Kidney (tissue), 14 donors: Measurements from ENCODE around the gene OSER1. TPM values are rescaled to one million over a fixed set of nuclear protein-coding genes. Genes with fewer than 3 reads are reported as not detected.

ENCODE experiments used
- DNase-seq, 5 donors: peaks; one replicate each; pipeline ENCODE4 v3.0.0-alpha.2; 2013 to 2020
- FAIRE-seq: peaks from 2 replicates; lab custom pipeline; 2012; peaks lifted over from hg19 to GRCh38; lab: Jason Lieb, UNC
- H3K27ac ChIP-seq, 2 donors: one replicate each; pipeline ENCODE4 v1.7.0; 2013; ENCODE audit warnings: low read depth in 2 of 2, low read length in 2 of 2, inconsistent platforms in 1 of 2
- H3K27me3 ChIP-seq: one replicate; pipeline ENCODE4 v1.7.1; 2013; ENCODE audit warnings: low read length, inconsistent platforms; ENCODE audit not compliant: control insufficient read depth, insufficient read depth
- H3K36me3 ChIP-seq, 3 donors: one replicate each; pipeline versions ENCODE4 v1.7.0 to v1.7.1; 2013; ENCODE audit warnings: low read length in 3 of 3, control low read depth in 1 of 3, inconsistent platforms in 1 of 3; ENCODE audit not compliant: insufficient read depth in 3 of 3, control insufficient read depth in 2 of 3
- H3K4me1 ChIP-seq, 3 donors: one replicate each; pipeline versions ENCODE4 v1.7.0 to v1.7.1; 2013; ENCODE audit warnings: low read length in 3 of 3, inconsistent platforms in 1 of 3, low read depth in 1 of 3; ENCODE audit not compliant: control insufficient read depth in 2 of 3, insufficient read depth in 2 of 3
- H3K4me3 ChIP-seq, 3 donors: one replicate each; pipeline versions ENCODE4 v1.7.0 to v1.8.1; 2013; ENCODE audit warnings: low read length in 3 of 3, control low read depth in 1 of 3, inconsistent platforms in 1 of 3
- H3K9ac ChIP-seq, 3 donors: one replicate each; pipeline versions ENCODE4 v1.7.0 to v1.7.1; 2013; ENCODE audit warnings: low read length in 3 of 3, control low read depth in 1 of 3, inconsistent platforms in 1 of 3
- H3K9me3 ChIP-seq, 3 donors: one replicate each; pipeline versions ENCODE4 v1.7.0 to v1.7.1; 2013; ENCODE audit warnings: low read length in 3 of 3, control low read depth in 1 of 3, inconsistent platforms in 1 of 3; ENCODE audit not compliant: control insufficient read depth in 2 of 3, insufficient read depth in 1 of 3
- CTCF ChIP-seq: IDR thresholded peaks from 3 replicates; pipeline ENCODE4 v1.5.1; 2012; ENCODE audit warnings: mild to moderate bottlenecking, moderate library complexity, borderline replicate concordance; ENCODE audit not compliant: insufficient read depth; ENCODE audit errors: extremely low read depth
- intact Hi-C: fragments of 100-400 bp; cut with DNase I; formaldehyde crosslinking; loops from one replicate; pipeline ENCODE4 v1.11.1; 2022
- polyA plus RNA-seq: library from polyadenylated mRNA; stranded (reverse); fragments of 350-450 nt; fragmentation: Illumina TruSeq; extraction: RNeasy Lipid Tissue Mini Kit (QIAGEN cat#74804); gene quantifications from one replicate; pipeline ENCODE4 v1.2.3, GENCODE V29; 2014; ENCODE audit warnings: low read depth, low replicate concordance; ENCODE audit not compliant: insufficient read depth
- total RNA-seq: library from RNA; stranded (reverse); fragmentation: NEBNext Ultra II Directional; extraction: Animal tissue kit (Norgen Biotek cat#: 25700); gene quantifications from one replicate; pipeline ENCODE4 v1.2.1, GENCODE V29; 2021
- donor health status: control.
- donor health status: control.
- donor health status: control.
- donor health status: control.
- donor health status: control.
- donor health status: DM: yes; HTN: yes; CAD: no.
- donor health status: Normal renal cell carcinoma (clear cell type).

OSER1 gene
- total and polyA plus RNA-seq, 2 donors from 2014 or later, result 29.3 to 33.5 TPM

- Histone ChIP-seq H3K27ac (no peak overlapping the region), H3K9me3 (no peaks in the 10 kb centered on the region), H3K36me3 (no peaks in the 10 kb centered on the region), H3K27me3 (no peaks in the 10 kb centered on the region), H3K4me3 (no peak overlapping the region), H3K9ac (no peak overlapping the region), H3K4me1 (no peaks in the 10 kb centered on the region)
- DNase-seq, result no peak
- FAIRE-seq, result no peak
- intact Hi-C loops, result no loop called here
- no peak for TF ChIP-seq CTCF
Measured at GRCh38 chr20:44151621-44152416, 58.8 kb downstream of the OSER1 start.

- H3K27me3 ChIP-seq, result no peaks in the 10 kb centered on the region
- no peaks in the 10 kb centered on the region for H3K36me3 ChIP-seq
- H3K9ac ChIP-seq, result no peak overlapping the region
- DNase-seq, result no peak
- no peaks in the 10 kb centered on the region for H3K9me3 ChIP-seq
- intact Hi-C loops, result no loop called here
- TF ChIP-seq CTCF, result no peak
- no peak overlapping the region for H3K4me3 ChIP-seq
- FAIRE-seq, result no peak
- H3K27ac ChIP-seq, result no peak overlapping the region
- no peaks in the 10 kb centered on the region for H3K4me1 ChIP-seq
Measured at GRCh38 chr20:44146272-44146671, 64.3 kb downstream of the OSER1 start.

Other genes starting within 250 kb of the OSER1 start
- gene JPH2, start 23.6 kb downstream of the OSER1 start, total RNA-seq, result 11.4 TPM
- gene JPH2, start 23.6 kb downstream of the OSER1 start, polyA plus RNA-seq, result 2.5 TPM
- gene GDAP1L1, start 36.5 kb upstream of the OSER1 start, total RNA-seq, result not detected
- gene GDAP1L1, start 36.5 kb upstream of the OSER1 start, polyA plus RNA-seq, result not detected
- gene FITM2, start 100.4 kb upstream of the OSER1 start, total RNA-seq, result 10.0 TPM
- 12.5 TPM for gene FITM2, start 100.4 kb upstream of the OSER1 start, polyA plus RNA-seq
- not detected for gene R3HDML, start 126.3 kb upstream of the OSER1 start, total RNA-seq
- not detected for gene R3HDML, start 126.3 kb upstream of the OSER1 start, polyA plus RNA-seq
- gene HNF4A, start 144.9 kb upstream of the OSER1 start, total RNA-seq, result 26.0 TPM
- gene HNF4A, start 144.9 kb upstream of the OSER1 start, polyA plus RNA-seq, result 42.1 TPM